ENCODE data around the gene FRMD4A. TPM values are rescaled to one million over a fixed set of nuclear protein-coding genes. Genes with fewer than 3 reads are reported as not detected.
A peak's percentile ranks its signal among the peaks of the same experiment; 100 is the strongest.

FRMD4A gene
- total RNA-seq, 1 donor from 2014 or later = 20.2 TPM

GRCh38 chr10:14377591-14378175, 47.0 kb upstream of the FRMD4A start:
- no peak overlapping the region for H3K27ac ChIP-seq
- no peak overlapping the region for H3K4me2 ChIP-seq

GRCh38 chr10:14374745-14375445, 44.2 kb upstream of the FRMD4A start:
- Histone ChIP-seq H3K4me1 (peaks cover 13% of the 10 kb centered on the region), H3K27ac (no peak overlapping the region), H3K4me3 (no peak overlapping the region), H3F3A (ENCODE audit: low read depth) (no peaks in the 10 kb centered on the region), H3K79me2 (ENCODE audit: low read depth) (no peaks in the 10 kb centered on the region), H3K9me3 (ENCODE audit: low read depth) (no peaks in the 10 kb centered on the region), H3K27me3 (no peaks in the 10 kb centered on the region), H3K36me3 (no peaks in the 10 kb centered on the region), H4K20me1 (ENCODE audit: low read depth) (no peaks in the 10 kb centered on the region), H2AFZ (replicated peaks) (no peak overlapping the region), H3K4me2 (no peak overlapping the region), H3K9ac (no peak overlapping the region)
- H3K4me3 Mint-ChIP-seq = no peak overlapping the region
- H3K27ac Mint-ChIP-seq = no peak overlapping the region
- no peaks in the 10 kb centered on the region for H3K9me3 Mint-ChIP-seq
- H3K36me3 Mint-ChIP-seq = no peaks in the 10 kb centered on the region
- peaks cover 5% of the 10 kb centered on the region for H3K27me3 Mint-ChIP-seq (ENCODE audit: insufficient read depth, low read depth)
- no peak for DNase-seq (ENCODE audit: low spot score)
- TF ChIP-seq EZH2phosphoT487 (IDR thresholded peaks at IDR 0.05) (no peak), EZH2 (IDR thresholded peaks at IDR 0.05) (no peak), CTCF (IDR thresholded peaks at IDR 0.05) (no peak)
- peaks cover 26% of the 10 kb centered on the region for H3K4me1 Mint-ChIP-seq

More at GRCh38 chr10:14377591-14378175, 47.0 kb upstream of the FRMD4A start:
- H4K20me1 ChIP-seq (ENCODE audit: low read depth) = no peaks in the 10 kb centered on the region
- TF ChIP-seq CTCF (IDR thresholded peaks at IDR 0.05) (no peak), EZH2 (IDR thresholded peaks at IDR 0.05) (no peak), EZH2phosphoT487 (IDR thresholded peaks at IDR 0.05) (no peak)
- no peaks in the 10 kb centered on the region for H3F3A ChIP-seq (ENCODE audit: low read depth)
- H3K27me3 ChIP-seq = no peaks in the 10 kb centered on the region
- peaks cover 13% of the 10 kb centered on the region for H3K4me1 ChIP-seq
- no peak for DNase-seq (ENCODE audit: low spot score)
- H3K9me3 ChIP-seq (ENCODE audit: low read depth) = no peaks in the 10 kb centered on the region
- Mint-ChIP-seq H3K27ac (no peak overlapping the region), H3K4me3 (no peak overlapping the region), H3K36me3 (no peaks in the 10 kb centered on the region), H3K4me1 (peaks cover 38% of the 10 kb centered on the region), H3K9me3 (no peaks in the 10 kb centered on the region), H3K27me3 (ENCODE audit: insufficient read depth, low read depth) (peaks cover 5% of the 10 kb centered on the region)
- H3K9ac ChIP-seq = no peak overlapping the region
- H2AFZ ChIP-seq (replicated peaks) = no peak overlapping the region
- no peak overlapping the region for H3K4me3 ChIP-seq
- no peaks in the 10 kb centered on the region for H3K79me2 ChIP-seq (ENCODE audit: low read depth)
- no peaks in the 10 kb centered on the region for H3K36me3 ChIP-seq

GRCh38 chr10:14372606-14373005, 41.9 kb upstream of the FRMD4A start:
- Histone ChIP-seq H3K36me3 (no peaks in the 10 kb centered on the region), H2AFZ (replicated peaks) (no peak overlapping the region), H4K20me1 (ENCODE audit: low read depth) (no peaks in the 10 kb centered on the region), H3K9me3 (ENCODE audit: low read depth) (no peaks in the 10 kb centered on the region), H3K79me2 (ENCODE audit: low read depth) (no peaks in the 10 kb centered on the region), H3K4me3 (no peak overlapping the region), H3K4me1 (peaks cover 4% of the 10 kb centered on the region), H3K27me3 (no peaks in the 10 kb centered on the region), H3K27ac (no peak overlapping the region), H3F3A (ENCODE audit: low read depth) (no peaks in the 10 kb centered on the region), H3K9ac (no peak overlapping the region), H3K4me2 (no peak overlapping the region)
- Mint-ChIP-seq H3K4me3 (no peak overlapping the region), H3K27me3 (ENCODE audit: insufficient read depth, low read depth) (peaks cover 6% of the 10 kb centered on the region), H3K9me3 (no peaks in the 10 kb centered on the region), H3K4me1 (peaks cover 10% of the 10 kb centered on the region), H3K36me3 (no peaks in the 10 kb centered on the region), H3K27ac (peak overlapping the region; percentile 4)
- TF ChIP-seq EZH2phosphoT487 (IDR thresholded peaks at IDR 0.05) = no peak
- no peak for TF ChIP-seq CTCF (IDR thresholded peaks at IDR 0.05)
- TF ChIP-seq EZH2 (IDR thresholded peaks at IDR 0.05) = no peak
- no peak for DNase-seq (ENCODE audit: low spot score)

Measured in neural progenitor cell (in vitro differentiated cells).